KG1 (cell line): ENCODE results near the gene TSTD2.
"Not testable (repeated sequence)": the region's sequence is repeated elsewhere in the genome, so short reads cannot be mapped to it uniquely, and the experiment has no call there.

Source experiments
- DNase-seq: peaks from one replicate; lab custom pipeline; 2025; lab: John Stamatoyannopoulos, UW

The TSTD2 gene

DNA sequence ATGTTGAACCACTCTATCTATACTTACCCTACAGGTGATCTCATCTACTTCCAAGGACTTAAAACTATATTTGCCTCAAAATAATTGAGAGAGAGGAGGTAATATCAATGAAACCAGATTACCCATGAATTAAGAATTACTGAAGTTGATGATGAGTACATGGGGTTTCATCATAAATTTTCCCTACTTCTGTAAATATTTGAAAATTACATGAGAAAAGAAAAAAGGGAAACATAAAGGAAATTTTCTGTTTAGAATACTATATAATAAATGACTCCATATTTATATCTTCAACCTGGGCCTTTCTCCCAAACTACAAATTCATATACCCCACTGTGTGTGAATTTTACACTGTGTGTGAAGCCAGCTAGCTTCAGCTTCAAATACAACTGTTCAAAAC is 2.6 kb downstream of the TSTD2 start:
- DNase-seq: no peak

DNA sequence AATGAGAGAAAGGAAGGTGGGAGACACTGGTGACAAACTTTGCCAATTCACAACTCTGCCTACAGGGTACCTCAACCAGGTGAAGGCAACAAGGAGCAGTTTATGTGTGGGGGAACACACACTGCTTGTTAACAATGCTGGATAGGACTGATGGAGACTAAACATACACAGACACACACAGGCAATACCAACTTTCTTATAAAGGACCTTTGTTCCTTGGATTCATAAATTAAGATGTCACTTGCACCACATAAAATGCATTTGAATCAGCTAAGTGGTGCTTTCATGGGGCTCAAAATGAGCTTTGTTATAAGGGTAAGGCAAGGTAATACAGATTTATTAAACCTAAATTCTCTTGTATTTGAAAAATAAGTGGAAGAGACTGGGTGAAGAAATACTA is 4.0 kb downstream of the TSTD2 start:
- DNase-seq: no peak

DNA sequence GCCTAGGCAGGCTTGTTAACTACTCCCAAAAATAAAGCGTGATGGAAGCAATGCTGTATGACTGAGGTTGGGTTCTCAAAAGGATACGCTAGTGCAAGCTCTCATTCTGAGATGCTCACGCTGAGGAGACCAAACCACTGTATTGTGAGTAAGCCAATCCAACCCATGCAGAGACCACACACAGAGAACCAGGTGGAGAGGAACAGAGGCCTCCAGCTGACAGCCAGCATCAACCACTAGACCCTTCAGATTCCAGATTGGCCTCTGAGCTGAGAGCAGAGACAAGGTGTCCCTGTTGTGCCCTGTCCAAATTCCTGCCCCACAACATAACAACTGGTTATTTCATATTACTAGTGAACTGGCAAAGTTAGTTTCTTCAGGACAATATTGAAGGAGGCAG is 4.5 kb downstream of the TSTD2 start:
- DNase-seq: no peak

- no peak for DNase-seq
These were observed 5.5 kb downstream of the TSTD2 start for GRCh38 chr9:97627624-97628023.

GRCh38 chr9:97625620-97626019 is 7.5 kb downstream of the TSTD2 start:
- DNase-seq: no peak

GRCh38 chr9:97623946-97624345 is 9.2 kb downstream of the TSTD2 start:
- no peak for DNase-seq

- not testable (repeated sequence) for DNase-seq
These were observed 10.7 kb downstream of the TSTD2 start for GRCh38 chr9:97622483-97622882.

GRCh38 chr9:97620063-97620462 is 13.1 kb downstream of the TSTD2 start:
- not testable (repeated sequence) for DNase-seq

GRCh38 chr9:97617939-97618416 is 15.2 kb downstream of the TSTD2 start:
- no peak for DNase-seq

- peak; percentile 7 for DNase-seq
These were observed 17.6 kb downstream of the TSTD2 start for GRCh38 chr9:97615439-97616072.

GRCh38 chr9:97604901-97605645 is 28.1 kb downstream of the TSTD2 start:
- no peak for DNase-seq

GRCh38 chr9:97602430-97602829 is 30.7 kb downstream of the TSTD2 start:
- DNase-seq: no peak

GRCh38 chr9:97601228-97601898 is 31.8 kb downstream of the TSTD2 start:
- DNase-seq: no peak

GRCh38 chr9:97600531-97601227 is 32.5 kb downstream of the TSTD2 start:
- no peak for DNase-seq

DNA sequence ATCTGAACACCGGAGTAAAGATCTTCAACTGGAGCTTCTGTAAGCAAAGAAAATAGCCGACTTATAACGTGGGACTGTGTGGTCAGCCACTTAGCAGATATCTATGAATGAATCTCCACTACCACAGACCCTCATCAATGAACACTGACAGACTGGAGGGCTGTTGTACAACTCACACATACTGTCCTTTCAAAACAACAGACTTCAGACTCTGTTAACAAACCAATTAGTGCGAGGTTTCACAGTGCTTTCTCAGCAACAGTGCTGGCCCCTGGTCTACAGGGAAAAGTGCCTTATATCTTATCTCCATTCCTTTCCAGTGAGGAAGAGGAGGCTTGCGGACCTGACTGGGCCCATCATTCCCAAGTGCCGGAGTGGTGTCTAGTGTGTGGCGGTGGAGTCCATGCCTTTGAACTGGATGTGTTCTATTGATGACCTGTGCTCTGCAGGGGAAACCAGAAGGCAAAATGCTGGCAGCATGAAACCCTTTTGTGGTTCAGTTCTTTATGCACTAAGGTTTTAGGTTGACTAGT is 33.8 kb downstream of the TSTD2 start:
- no peak for DNase-seq

DNA sequence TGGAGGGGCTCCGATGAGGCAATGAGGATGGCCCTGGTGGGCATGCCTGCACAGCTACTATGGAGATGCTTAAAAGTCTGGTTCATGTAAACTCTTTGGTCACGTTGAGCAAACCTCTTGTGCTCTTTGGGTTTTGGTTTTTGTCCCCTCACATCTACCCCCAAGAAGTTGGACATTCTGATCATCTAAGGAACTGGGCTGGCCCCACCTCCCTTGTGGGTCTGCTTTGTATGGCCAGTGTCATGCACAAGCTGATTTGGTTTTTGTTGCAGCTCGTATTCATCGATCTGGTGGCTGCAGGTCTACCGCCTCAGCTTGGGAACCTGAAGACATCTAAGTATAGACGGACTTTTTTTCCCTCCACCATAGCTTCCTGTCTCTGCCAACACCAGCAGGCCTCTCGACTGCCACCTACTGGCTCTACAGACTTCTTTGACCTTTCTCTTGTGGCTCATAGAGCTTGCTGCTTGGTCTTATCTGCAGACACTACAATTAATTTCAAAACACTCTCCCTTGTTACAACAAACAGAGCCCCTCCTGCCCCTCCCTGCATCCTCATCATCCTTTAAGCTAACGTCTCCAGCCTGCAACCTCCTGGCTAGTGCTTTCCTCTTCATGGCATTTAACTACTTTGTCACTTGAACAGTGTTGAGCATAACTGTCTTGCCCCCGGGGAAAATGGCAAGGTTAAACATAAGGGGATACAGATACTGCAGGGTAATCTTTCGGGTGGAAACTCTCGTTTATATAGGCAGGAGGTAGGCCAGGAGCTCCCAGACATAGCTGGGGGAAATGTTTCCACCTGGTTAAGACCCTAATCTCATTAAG is 34.5 kb downstream of the TSTD2 start:
- peak; percentile 41 for DNase-seq

DNA sequence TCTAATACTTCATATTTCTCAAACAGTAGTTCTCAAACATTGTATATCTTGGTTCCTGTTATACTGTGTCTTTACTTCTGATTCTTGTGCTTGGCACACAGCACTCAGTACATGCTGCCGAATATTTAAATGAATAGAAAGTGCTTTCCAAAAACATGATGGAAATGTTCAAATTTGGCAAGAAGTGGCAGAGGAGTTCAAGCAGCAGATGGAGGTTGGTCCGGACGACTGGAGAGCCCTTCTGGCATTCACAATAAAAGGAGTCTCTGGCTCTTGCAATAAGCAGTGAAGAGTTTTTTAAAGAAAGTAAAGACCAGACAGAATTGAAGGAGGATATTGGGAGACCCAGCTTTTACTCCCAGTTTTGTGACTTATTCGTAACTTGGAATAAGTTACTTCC is 36.3 kb downstream of the TSTD2 start:
- no peak for DNase-seq

DNA sequence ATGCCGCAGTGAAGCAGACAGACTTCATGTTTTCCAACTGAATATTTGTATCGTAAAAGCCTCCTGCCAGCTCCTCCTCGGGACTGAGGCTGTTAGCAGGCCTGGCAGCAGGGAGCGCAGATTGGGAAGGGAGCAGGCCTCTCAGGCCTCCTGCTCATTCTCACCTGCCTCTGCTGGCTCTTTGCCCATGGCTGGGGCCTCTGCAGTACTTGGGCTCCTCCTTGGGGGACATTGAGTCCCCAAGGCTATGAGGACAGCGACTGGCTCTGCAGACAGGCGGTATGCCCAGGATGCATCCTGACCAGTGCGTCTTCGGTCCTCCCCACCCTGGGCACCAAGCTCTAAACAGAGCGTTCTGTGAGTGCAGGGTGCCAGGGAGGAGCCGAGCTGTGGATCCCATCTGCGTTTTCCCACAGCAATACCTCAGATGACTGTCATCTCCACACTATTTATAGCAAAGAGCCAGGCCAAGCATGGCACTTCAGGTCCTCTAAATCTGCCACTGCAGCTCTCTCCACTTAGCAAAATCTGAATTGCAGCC is 38.7 kb downstream of the TSTD2 start:
- DNase-seq: no peak

DNA sequence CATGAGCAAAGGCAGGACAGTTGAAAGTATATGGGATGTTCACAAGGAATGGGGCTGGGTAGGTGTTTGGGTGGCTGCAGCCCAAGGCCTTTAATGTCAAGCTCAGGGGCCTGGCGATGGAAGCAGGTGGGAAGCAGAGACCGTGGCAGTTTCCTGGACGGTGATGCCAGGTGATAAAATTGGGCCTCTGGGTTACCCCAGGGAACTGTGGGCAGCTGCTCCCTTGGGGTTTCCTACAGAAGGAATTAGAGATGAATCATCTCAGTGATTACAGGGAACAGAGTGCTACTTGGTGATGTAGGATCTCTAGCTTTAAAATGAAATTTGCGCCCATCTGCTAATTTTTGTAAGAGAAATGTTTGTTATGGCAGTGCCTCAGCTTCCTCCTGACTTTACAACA is 39.2 kb downstream of the TSTD2 start:
- DNase-seq: no peak

DNA sequence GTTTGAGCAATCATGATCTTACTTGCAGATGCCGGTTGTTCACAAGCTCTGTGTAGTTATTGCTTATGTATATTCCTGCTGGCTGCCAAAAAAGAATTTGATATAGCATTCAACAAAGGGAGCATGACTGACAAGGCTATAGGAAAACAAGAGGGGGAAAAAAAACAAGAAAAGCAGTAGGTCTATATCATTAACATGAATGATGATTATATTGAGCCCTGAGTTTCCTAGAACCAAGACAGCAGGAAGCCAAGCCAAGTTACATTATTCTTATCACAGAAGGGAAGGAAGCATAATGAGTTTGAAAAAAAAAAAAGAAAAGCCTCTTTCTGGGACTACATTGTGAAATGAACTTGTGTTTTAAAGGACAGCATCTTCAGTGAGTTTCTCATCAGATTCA is 41.0 kb downstream of the TSTD2 start:
- DNase-seq: no peak

- DNase-seq: no peak
These were observed 41.6 kb downstream of the TSTD2 start for GRCh38 chr9:97591535-97591934.
